Measurements from ENCODE around the gene ROR2.
"Not testable (repeated sequence)": the region's sequence is repeated elsewhere in the genome, so short reads cannot be mapped to it uniquely, and the experiment has no call there.

ROR2 gene

DNA sequence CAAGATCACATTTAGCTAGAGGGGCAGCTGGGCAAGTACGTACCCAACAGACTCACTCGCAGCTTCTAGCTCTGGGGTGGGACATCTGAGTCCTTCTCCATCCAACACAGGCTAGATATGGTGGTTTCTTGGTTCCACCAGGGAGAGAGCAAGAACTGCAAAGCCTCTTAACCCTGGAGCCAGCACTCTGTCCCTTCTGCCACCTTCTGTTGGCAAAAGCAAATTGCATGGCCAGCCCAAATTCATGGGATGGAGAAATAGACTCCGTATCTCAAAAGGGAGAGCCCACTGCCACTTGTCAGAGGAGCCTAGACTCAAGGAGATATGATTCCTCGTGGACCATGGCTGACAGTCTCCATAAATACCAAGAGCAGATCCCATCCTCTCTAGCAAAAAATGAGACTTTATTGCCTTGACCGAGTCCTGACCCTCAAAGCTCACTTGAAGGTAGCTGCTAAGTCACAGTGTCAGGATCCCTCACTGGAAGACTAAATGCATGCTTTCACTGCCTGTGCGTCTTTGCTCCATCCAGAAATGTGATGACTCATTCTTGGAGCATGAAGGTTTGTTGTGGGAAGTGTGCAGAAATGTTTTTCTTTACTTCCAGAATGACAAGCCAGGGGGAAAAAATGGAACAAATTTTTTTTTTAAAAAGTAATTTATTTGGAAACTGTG, 28.8 kb upstream of the ROR2 start:
- Histone ChIP-seq H3K27ac (no peak overlapping the region), H3K9me3 (ENCODE audit: low read depth, low read length) (no peaks in the 10 kb centered on the region), H3K9ac (ENCODE audit: insufficient read length) (no peak overlapping the region), H3K36me3 (ENCODE audit: insufficient read depth, low read length) (no peaks in the 10 kb centered on the region), H3K4me3 (no peak overlapping the region)
- TF ChIP-seq POLR2AphosphoS5 (IDR thresholded peaks at IDR 0.05; ENCODE audit: borderline replicate concordance, low read depth, low read length) (no peak), EZH2 (IDR thresholded peaks at IDR 0.05) (no peak), FOXP2 (optimal IDR thresholded peaks at IDR 0.05; ENCODE audit: control extremely low read depth, extremely low read length, insufficient read depth) (no peak)
- no peak for DNase-seq (ENCODE audit: low read depth, low spot score)

DNA sequence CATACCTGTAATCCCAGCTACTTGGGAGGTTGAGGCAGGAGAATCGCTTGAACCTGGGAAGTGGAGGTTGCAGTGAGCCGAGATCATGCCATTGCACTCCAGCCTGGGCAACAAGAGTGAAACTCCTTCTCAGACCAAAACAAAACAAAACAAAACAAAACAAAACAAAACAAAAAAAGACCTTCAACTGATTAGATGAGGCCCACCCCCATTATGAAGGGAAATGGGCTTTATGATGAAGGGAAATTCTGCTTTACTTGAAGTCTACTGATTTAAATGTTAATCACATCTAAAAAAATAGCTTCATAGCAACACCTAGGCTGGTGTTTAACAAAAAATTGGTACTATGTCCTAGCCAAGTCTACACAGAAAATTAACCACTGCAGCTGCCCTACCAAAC, 25.2 kb upstream of the ROR2 start:
- not testable (repeated sequence) for H3K9ac ChIP-seq (ENCODE audit: insufficient read length); H3K27ac ChIP-seq; H3K4me3 ChIP-seq; H3K9me3 ChIP-seq (ENCODE audit: low read depth, low read length); DNase-seq (ENCODE audit: low read depth, low spot score); H3K36me3 ChIP-seq (ENCODE audit: insufficient read depth, low read length)

DNA sequence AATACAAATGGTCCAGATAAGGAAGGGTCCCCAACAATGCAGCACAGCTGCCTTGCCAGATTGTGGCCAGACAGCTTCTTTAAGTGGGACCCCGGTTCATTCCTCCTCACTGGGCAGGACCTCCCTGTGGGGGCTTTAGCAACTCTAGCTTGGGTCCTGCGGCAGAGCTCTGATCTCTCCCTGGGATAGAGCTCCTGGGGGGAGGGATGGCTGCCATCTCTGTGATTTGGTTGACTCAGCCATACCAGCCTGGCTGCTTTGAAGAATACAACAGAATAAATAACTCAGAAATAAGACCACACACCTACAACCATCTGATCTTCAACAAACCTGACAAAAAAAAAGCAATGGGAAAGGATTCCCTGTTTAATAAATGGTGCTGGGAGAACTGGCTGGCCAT, 22.7 kb upstream of the ROR2 start:
- no peaks in the 10 kb centered on the region for H3K9me3 ChIP-seq (ENCODE audit: low read depth, low read length)
- no peaks in the 10 kb centered on the region for H3K36me3 ChIP-seq (ENCODE audit: insufficient read depth, low read length)
- H3K4me3 ChIP-seq = no peak overlapping the region
- no peak overlapping the region for H3K27ac ChIP-seq
- no peak overlapping the region for H3K9ac ChIP-seq (ENCODE audit: insufficient read length)
- no peak for TF ChIP-seq EZH2 (IDR thresholded peaks at IDR 0.05)
- TF ChIP-seq FOXP2 (optimal IDR thresholded peaks at IDR 0.05; ENCODE audit: control extremely low read depth, extremely low read length, insufficient read depth) = no peak
- no peak for TF ChIP-seq POLR2AphosphoS5 (IDR thresholded peaks at IDR 0.05; ENCODE audit: borderline replicate concordance, low read depth, low read length)
- DNase-seq (ENCODE audit: low read depth, low spot score) = no peak

DNA sequence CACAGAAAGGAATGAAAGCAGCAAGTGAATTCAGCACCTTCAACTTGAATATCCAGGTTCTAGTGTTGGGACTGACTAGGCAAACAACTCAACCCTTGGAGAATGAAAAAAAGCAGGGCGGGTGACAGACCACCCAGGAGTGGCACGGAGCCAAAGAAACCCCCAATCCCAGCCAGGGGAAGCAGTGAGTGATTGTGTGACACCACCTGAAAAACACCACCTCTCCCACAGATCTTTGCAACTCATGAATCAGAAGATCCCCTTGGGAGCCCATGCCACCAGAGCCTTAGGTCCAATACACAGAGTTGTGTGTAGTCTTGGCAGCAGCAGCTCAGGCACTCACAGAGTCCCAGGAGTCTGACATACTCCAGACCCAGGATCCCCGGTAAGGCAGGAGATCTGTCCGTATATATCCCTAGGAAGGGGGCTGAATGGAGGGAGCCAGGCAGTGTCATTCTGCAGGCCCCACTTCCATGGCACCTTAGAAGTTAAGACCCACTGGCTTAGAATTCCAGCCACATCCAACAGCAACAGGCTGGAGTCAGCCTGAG, 22.1 kb upstream of the ROR2 start:
- no peak for TF ChIP-seq EZH2 (IDR thresholded peaks at IDR 0.05)
- no peak for TF ChIP-seq FOXP2 (optimal IDR thresholded peaks at IDR 0.05; ENCODE audit: control extremely low read depth, extremely low read length, insufficient read depth)
- no peak for TF ChIP-seq POLR2AphosphoS5 (IDR thresholded peaks at IDR 0.05; ENCODE audit: borderline replicate concordance, low read depth, low read length)
- Histone ChIP-seq H3K9ac (ENCODE audit: insufficient read length) (no peak overlapping the region), H3K36me3 (ENCODE audit: insufficient read depth, low read length) (no peaks in the 10 kb centered on the region), H3K9me3 (ENCODE audit: low read depth, low read length) (no peaks in the 10 kb centered on the region), H3K4me3 (no peak overlapping the region), H3K27ac (no peak overlapping the region)
- DNase-seq (ENCODE audit: low read depth, low spot score) = no peak

DNA sequence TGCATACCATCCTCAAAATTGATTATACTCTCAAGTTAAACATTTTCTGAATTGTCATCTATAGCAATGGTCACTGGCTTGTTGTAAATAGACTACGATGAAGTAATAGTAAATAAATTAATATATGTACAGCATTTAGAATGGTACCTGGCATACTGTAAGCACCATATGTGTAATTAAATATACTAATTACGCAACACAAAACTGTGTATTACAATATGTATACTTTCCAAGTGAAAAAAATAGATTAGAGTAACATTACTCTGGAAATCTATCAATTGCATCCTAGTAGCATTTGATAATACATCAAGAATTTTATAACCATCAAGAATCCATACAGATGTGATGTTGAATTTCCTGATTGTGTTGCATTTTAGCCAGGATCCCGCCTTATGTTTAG, 17.2 kb upstream of the ROR2 start:
- no peaks in the 10 kb centered on the region for H3K36me3 ChIP-seq (ENCODE audit: insufficient read depth, low read length)
- no peak for TF ChIP-seq EZH2 (IDR thresholded peaks at IDR 0.05)
- no peak for TF ChIP-seq FOXP2 (optimal IDR thresholded peaks at IDR 0.05; ENCODE audit: control extremely low read depth, extremely low read length, insufficient read depth)
- TF ChIP-seq POLR2AphosphoS5 (IDR thresholded peaks at IDR 0.05; ENCODE audit: borderline replicate concordance, low read depth, low read length) = no peak
- no peaks in the 10 kb centered on the region for H3K9me3 ChIP-seq (ENCODE audit: low read depth, low read length)
- H3K9ac ChIP-seq (ENCODE audit: insufficient read length) = no peak overlapping the region
- no peak overlapping the region for H3K4me3 ChIP-seq
- no peak for DNase-seq (ENCODE audit: low read depth, low spot score)
- H3K27ac ChIP-seq = no peak overlapping the region

DNA sequence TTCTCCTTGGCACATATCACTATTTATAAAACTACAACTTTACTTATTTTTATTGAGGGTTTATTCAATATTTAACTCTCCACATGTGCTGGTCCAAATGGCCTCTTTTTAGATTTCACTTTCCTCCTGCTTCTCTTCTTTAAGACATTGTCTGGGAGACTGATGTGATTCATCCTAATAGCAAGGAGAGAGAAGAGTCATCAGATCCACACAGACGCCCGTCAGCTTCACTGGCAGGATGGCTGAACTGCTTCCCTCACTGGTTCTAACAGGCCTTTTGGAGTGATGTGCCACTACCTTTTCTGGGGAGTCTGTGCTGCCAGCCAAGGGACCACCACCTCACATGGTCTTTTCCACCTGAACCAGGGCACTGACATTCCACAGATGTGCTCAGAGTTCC, 16.5 kb upstream of the ROR2 start:
- Histone ChIP-seq H3K9me3 (ENCODE audit: low read depth, low read length) (no peaks in the 10 kb centered on the region), H3K36me3 (ENCODE audit: insufficient read depth, low read length) (no peaks in the 10 kb centered on the region), H3K4me3 (no peak overlapping the region), H3K27ac (no peak overlapping the region), H3K9ac (ENCODE audit: insufficient read length) (no peak overlapping the region)
- no peak for DNase-seq (ENCODE audit: low read depth, low spot score)
- TF ChIP-seq POLR2AphosphoS5 (IDR thresholded peaks at IDR 0.05; ENCODE audit: borderline replicate concordance, low read depth, low read length) = no peak

DNA sequence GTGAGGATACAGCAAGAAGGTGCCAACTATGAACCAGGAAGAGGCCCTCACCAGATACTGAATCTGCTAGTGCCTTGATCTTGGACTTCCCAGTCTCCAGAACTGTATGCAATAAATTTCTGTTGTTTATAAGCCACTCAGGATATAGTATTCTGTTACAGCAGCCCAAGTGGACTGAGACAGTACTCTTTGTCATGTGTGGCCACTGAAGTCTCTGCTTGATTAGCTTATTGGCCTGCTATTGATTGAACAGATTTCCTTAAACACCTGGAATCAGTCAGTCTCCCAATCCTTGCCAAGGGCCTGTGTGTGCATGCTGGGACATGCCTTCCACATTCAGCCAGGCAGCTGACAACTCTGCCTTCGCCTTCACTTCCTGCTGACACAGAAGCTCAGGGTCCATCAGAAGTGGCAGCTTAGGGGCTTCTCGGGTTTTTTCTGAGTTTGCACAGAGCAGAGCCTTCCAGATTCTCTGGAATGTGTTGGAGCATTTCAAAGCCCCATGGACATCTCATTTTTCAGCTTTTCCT, 13.7 kb upstream of the ROR2 start:
- no peak overlapping the region for H3K27ac ChIP-seq
- no peaks in the 10 kb centered on the region for H3K36me3 ChIP-seq (ENCODE audit: insufficient read depth, low read length)
- DNase-seq (ENCODE audit: low read depth, low spot score) = no peak
- H3K9ac ChIP-seq (ENCODE audit: insufficient read length) = no peak overlapping the region
- no peak overlapping the region for H3K4me3 ChIP-seq
- TF ChIP-seq EZH2 (IDR thresholded peaks at IDR 0.05) (no peak), POLR2AphosphoS5 (IDR thresholded peaks at IDR 0.05; ENCODE audit: borderline replicate concordance, low read depth, low read length) (no peak), FOXP2 (optimal IDR thresholded peaks at IDR 0.05; ENCODE audit: control extremely low read depth, extremely low read length, insufficient read depth) (no peak)
- no peaks in the 10 kb centered on the region for H3K9me3 ChIP-seq (ENCODE audit: low read depth, low read length)

DNA sequence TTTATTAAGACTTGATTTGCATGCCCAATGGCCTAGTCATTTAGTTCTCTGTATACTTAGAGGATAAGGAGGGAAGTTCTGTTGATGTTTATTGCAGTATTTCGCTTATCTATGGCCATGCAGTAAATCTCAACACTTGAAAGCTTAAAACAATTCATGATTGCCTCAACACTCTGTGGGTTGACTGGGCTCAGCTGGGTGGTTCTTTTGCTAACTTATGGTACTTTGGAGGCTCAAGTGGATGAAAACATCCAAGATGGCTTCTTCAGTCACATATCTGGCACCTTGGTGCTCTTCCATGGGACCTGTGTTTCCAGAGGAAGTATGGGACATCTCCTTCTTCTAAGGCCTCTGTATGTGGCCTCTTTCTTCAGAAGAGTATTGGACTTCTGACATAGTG, 10.3 kb upstream of the ROR2 start:
- H3K9ac ChIP-seq (ENCODE audit: insufficient read length) = no peak overlapping the region
- no peaks in the 10 kb centered on the region for H3K9me3 ChIP-seq (ENCODE audit: low read depth, low read length)
- H3K36me3 ChIP-seq (ENCODE audit: insufficient read depth, low read length) = no peaks in the 10 kb centered on the region
- no peak overlapping the region for H3K27ac ChIP-seq
- TF ChIP-seq EZH2 (IDR thresholded peaks at IDR 0.05) = no peak
- no peak for TF ChIP-seq FOXP2 (optimal IDR thresholded peaks at IDR 0.05; ENCODE audit: control extremely low read depth, extremely low read length, insufficient read depth)
- TF ChIP-seq POLR2AphosphoS5 (IDR thresholded peaks at IDR 0.05; ENCODE audit: borderline replicate concordance, low read depth, low read length) = no peak
- H3K4me3 ChIP-seq = no peak overlapping the region
- DNase-seq (ENCODE audit: low read depth, low spot score) = no peak

DNA sequence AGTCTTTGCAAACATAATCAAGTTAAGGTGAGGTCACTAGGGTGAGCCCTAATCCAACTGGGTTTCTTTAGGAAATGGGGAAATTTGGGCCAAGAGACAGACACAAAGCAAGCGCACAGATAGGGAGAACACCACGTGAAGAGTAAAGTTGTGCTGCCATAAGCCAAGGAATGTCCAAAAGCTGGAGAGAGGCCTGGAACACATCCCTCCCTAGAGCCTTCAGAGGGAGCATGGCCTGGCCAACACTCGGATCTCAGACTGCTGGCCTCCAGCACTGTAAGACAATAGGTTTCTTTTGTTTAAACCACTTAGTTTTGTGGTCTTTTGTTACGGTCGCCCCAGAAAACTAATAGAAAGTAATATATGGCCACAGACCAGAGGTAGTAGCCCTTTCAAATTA, 8.1 kb upstream of the ROR2 start:
- H3K9me3 ChIP-seq (ENCODE audit: low read depth, low read length) = no peaks in the 10 kb centered on the region
- DNase-seq (ENCODE audit: low read depth, low spot score) = no peak
- H3K36me3 ChIP-seq (ENCODE audit: insufficient read depth, low read length) = no peaks in the 10 kb centered on the region
- no peak overlapping the region for H3K27ac ChIP-seq
- no peak for TF ChIP-seq EZH2 (IDR thresholded peaks at IDR 0.05)
- no peak for TF ChIP-seq POLR2AphosphoS5 (IDR thresholded peaks at IDR 0.05; ENCODE audit: borderline replicate concordance, low read depth, low read length)
- TF ChIP-seq FOXP2 (optimal IDR thresholded peaks at IDR 0.05; ENCODE audit: control extremely low read depth, extremely low read length, insufficient read depth) = no peak
- no peak overlapping the region for H3K4me3 ChIP-seq
- no peak overlapping the region for H3K9ac ChIP-seq (ENCODE audit: insufficient read length)

Data from SK-N-MC (cell line).